Hepatocyte (in vitro differentiated cells): ENCODE measurements around the gene MAPKAP1.

Experiments used
- CTCF ChIP-seq: fragments of 200-600 bp; sonication (generic); IDR thresholded peaks from 2 replicates; pipeline ENCODE4 v1.5.1; 2016; ENCODE audit warnings: antibody characterized with exemption, mild to moderate bottlenecking; ENCODE audit not compliant: poor library complexity
- EZH2 ChIP-seq: fragments of 200-600 bp; sonication (generic); IDR thresholded peaks from 2 replicates; pipeline ENCODE4 v1.6.1; 2016; ENCODE audit warnings: antibody characterized with exemption, mild to moderate bottlenecking, borderline replicate concordance
- EZH2phosphoT487 ChIP-seq: fragments of 200-600 bp; sonication (generic); IDR thresholded peaks from one replicate; pipeline ENCODE4 v1.6.1; 2018; ENCODE audit warnings: antibody characterized with exemption, mild to moderate bottlenecking, low read depth, moderate library complexity; ENCODE audit not compliant: unreplicated experiment, severe bottlenecking

GRCh38 chr9:125397736-125398135, 309.3 kb downstream of the MAPKAP1 start:
- TF ChIP-seq EZH2, result no peak
- no peak for TF ChIP-seq EZH2phosphoT487
- no peak for TF ChIP-seq CTCF
